ENCODE data around the gene ARPC1A.
"Not testable (repeated sequence)": the region's sequence is repeated elsewhere in the genome, so short reads cannot be mapped to it uniquely, and the experiment has no call there.

ARPC1A gene

GRCh38 chr7:99368750-99369389 lies 43.2 kb downstream of the ARPC1A start:
- TF ChIP-seq POLR2A (IDR thresholded peaks at IDR 0.05; ENCODE audit: low read length) (no peak), GATA1 (IDR thresholded peaks at IDR 0.05; ENCODE audit: low read depth, low read length) (no peak)

GRCh38 chr7:99369767-99370391 lies 44.2 kb downstream of the ARPC1A start:
- TF ChIP-seq POLR2A (IDR thresholded peaks at IDR 0.05; ENCODE audit: low read length): no peak
- TF ChIP-seq GATA1 (IDR thresholded peaks at IDR 0.05; ENCODE audit: low read depth, low read length): no peak
- DNase-seq: no peak

More at GRCh38 chr7:99368750-99369389, 43.2 kb downstream of the ARPC1A start:
- no peak for DNase-seq

GRCh38 chr7:99371376-99371920 lies 45.8 kb downstream of the ARPC1A start:
- DNase-seq: no peak
- TF ChIP-seq GATA1 (IDR thresholded peaks at IDR 0.05; ENCODE audit: low read depth, low read length): no peak

GRCh38 chr7:99372275-99373090 lies 46.8 kb downstream of the ARPC1A start:
- DNase-seq: no peak
- TF ChIP-seq GATA1 (IDR thresholded peaks at IDR 0.05; ENCODE audit: low read depth, low read length) (no peak), POLR2A (IDR thresholded peaks at IDR 0.05; ENCODE audit: low read length) (no peak)

- no peak for TF ChIP-seq POLR2A (IDR thresholded peaks at IDR 0.05; ENCODE audit: low read length)
- no peak for TF ChIP-seq GATA1 (IDR thresholded peaks at IDR 0.05; ENCODE audit: low read depth, low read length)
These were observed 47.7 kb downstream of the ARPC1A start for GRCh38 chr7:99373091-99374066.

GRCh38 chr7:99374111-99375064 lies 48.7 kb downstream of the ARPC1A start, which contains the start of gene ARPC1B:
Gene ARPC1B (plus strand): TSS chr7:99374730. CDS start chr7:99385715, 10,985 bp downstream.
- peak; percentile 74 to 76 for DNase-seq
- TF ChIP-seq GATA1 (IDR thresholded peaks at IDR 0.05; ENCODE audit: low read depth, low read length): no peak
- TF ChIP-seq POLR2A (IDR thresholded peaks at IDR 0.05; ENCODE audit: low read length): peak; percentile 32

More at GRCh38 chr7:99373091-99374066, 47.7 kb downstream of the ARPC1A start:
- DNase-seq: no peak

GRCh38 chr7:99375070-99375807 lies 49.5 kb downstream of the ARPC1A start:
- no peak for TF ChIP-seq POLR2A (IDR thresholded peaks at IDR 0.05; ENCODE audit: low read length)
- no peak for TF ChIP-seq GATA1 (IDR thresholded peaks at IDR 0.05; ENCODE audit: low read depth, low read length)
- DNase-seq: peak; percentile 76 to 84

GRCh38 chr7:99379043-99379577 lies 53.4 kb downstream of the ARPC1A start:
- DNase-seq: peak; percentile 57 to 63
- TF ChIP-seq GATA1 (IDR thresholded peaks at IDR 0.05; ENCODE audit: low read depth, low read length) (no peak), POLR2A (IDR thresholded peaks at IDR 0.05; ENCODE audit: low read length) (no peak)

GRCh38 chr7:99379693-99380031 lies 54.0 kb downstream of the ARPC1A start:
- not testable (repeated sequence) for DNase-seq

- TF ChIP-seq POLR2A (IDR thresholded peaks at IDR 0.05; ENCODE audit: low read length) (peak; percentile 53), GATA1 (IDR thresholded peaks at IDR 0.05; ENCODE audit: low read depth, low read length) (no peak)
- DNase-seq: peak; percentile 69 to 71
These were observed 54.5 kb downstream of the ARPC1A start for GRCh38 chr7:99380032-99380822.
